NCI-H526 treated with DMSO at 0.1 percent for 48 hours (cell line): Measurements from ENCODE around the gene BRF1.
A peak's percentile ranks its signal among the peaks of the same experiment; 100 is the strongest.

ENCODE experiments used
- DNase-seq: peaks from one replicate; lab custom pipeline; 2025; lab: John Stamatoyannopoulos, UW

Gene BRF1

GRCh38 chr14:105173901-105174894, 126.6 kb downstream of the BRF1 start:
- DNase-seq = no peak

- DNase-seq = no peak
Observed at GRCh38 chr14:105173145-105173544, 127.7 kb downstream of the BRF1 start.

GRCh38 chr14:105172476-105172875, 128.3 kb downstream of the BRF1 start:
- DNase-seq = no peak

GRCh38 chr14:105171004-105171673, 129.7 kb downstream of the BRF1 start:
- DNase-seq = peak; percentile 32

GRCh38 chr14:105169776-105170655, 130.8 kb downstream of the BRF1 start:
- no peak for DNase-seq

- no peak for DNase-seq
Observed at GRCh38 chr14:105168979-105169507, 131.8 kb downstream of the BRF1 start.

- peak; percentile 15 for DNase-seq
Observed at GRCh38 chr14:105168496-105168978, 132.3 kb downstream of the BRF1 start, which contains the start of gene JAG2. Gene JAG2, minus strand, starts transcription at chr14:105168776. Its CDS starts 356 bp downstream, at chr14:105168420.

- DNase-seq = no peak
Observed at GRCh38 chr14:105168093-105168420, 132.7 kb downstream of the BRF1 start.

- no peak for DNase-seq
Observed at GRCh38 chr14:105167303-105168092, 133.3 kb downstream of the BRF1 start.

GRCh38 chr14:105166571-105167302, 134.1 kb downstream of the BRF1 start:
- DNase-seq = no peak

- DNase-seq = no peak
Observed at GRCh38 chr14:105165761-105166485, 134.9 kb downstream of the BRF1 start.

GRCh38 chr14:105165134-105165704, 135.6 kb downstream of the BRF1 start:
- DNase-seq = peak; percentile 43

- DNase-seq = peak; percentile 41
Observed at GRCh38 chr14:105163040-105163742, 137.6 kb downstream of the BRF1 start.

- DNase-seq = no peak
Observed at GRCh38 chr14:105162669-105162979, 138.2 kb downstream of the BRF1 start.

GRCh38 chr14:105161964-105162668, 138.7 kb downstream of the BRF1 start:
- no peak for DNase-seq

- DNase-seq = peak; percentile 81
Observed at GRCh38 chr14:105161309-105161708, 139.5 kb downstream of the BRF1 start.

- DNase-seq = no peak
Observed at GRCh38 chr14:105160776-105161175, 140.0 kb downstream of the BRF1 start.

- DNase-seq = no peak
Observed at GRCh38 chr14:105159344-105159743, 141.5 kb downstream of the BRF1 start.
